ENCODE data around the gene GTPBP4.
"Not testable (repeated sequence)": the region's sequence is repeated elsewhere in the genome, so short reads cannot be mapped to it uniquely, and the experiment has no call there.

GTPBP4 gene

GRCh38 chr10:1037098-1037497 lies 48.9 kb downstream of the GTPBP4 start:
- Histone ChIP-seq H3K4me3 (ENCODE audit: low read depth, low read length) (no peak overlapping the region), H2AFZ (no peak overlapping the region), H3K36me3 (ENCODE audit: control insufficient read depth, insufficient read depth, low read length) (no peaks in the 10 kb centered on the region), H3K9me3 (ENCODE audit: control insufficient read depth, low read length) (no peaks in the 10 kb centered on the region), H3K27me3 (ENCODE audit: control insufficient read depth, insufficient read depth, low read length) (no peaks in the 10 kb centered on the region), H3K79me2 (no peaks in the 10 kb centered on the region), H3K27ac (no peak overlapping the region), H3K4me1 (no peaks in the 10 kb centered on the region), H3K9ac (no peak overlapping the region), H3K4me2 (ENCODE audit: low read length) (no peak overlapping the region)
- TF ChIP-seq CTCF (IDR thresholded peaks at IDR 0.05) = no peak

DNA sequence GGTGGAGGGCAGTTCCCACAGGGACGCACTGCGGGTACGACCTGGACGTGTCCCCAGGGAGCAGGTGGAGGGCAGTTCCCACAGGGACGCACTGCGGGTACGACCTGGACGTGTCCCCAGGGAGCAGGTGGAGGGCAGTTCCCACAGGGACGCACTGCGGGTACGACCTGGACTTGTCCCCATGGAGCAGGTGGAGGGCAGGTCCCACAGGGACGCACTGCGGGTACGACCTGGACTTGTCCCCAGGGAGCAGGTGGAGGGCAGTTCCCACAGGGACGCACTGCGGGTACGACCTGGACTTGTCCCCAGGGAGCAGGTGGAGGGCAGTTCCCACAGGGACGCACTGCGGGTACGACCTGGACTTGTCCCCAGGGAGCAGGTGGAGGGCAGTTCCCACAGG lies 50.5 kb downstream of the GTPBP4 start:
- H3K79me2 ChIP-seq; H3K27me3 ChIP-seq (ENCODE audit: control insufficient read depth, insufficient read depth, low read length); H3K4me3 ChIP-seq (ENCODE audit: low read depth, low read length); H3K36me3 ChIP-seq (ENCODE audit: control insufficient read depth, insufficient read depth, low read length); H3K9ac ChIP-seq; H3K4me2 ChIP-seq (ENCODE audit: low read length); H3K4me1 ChIP-seq; H3K9me3 ChIP-seq (ENCODE audit: control insufficient read depth, low read length); H2AFZ ChIP-seq; H3K27ac ChIP-seq: not testable (repeated sequence)

DNA sequence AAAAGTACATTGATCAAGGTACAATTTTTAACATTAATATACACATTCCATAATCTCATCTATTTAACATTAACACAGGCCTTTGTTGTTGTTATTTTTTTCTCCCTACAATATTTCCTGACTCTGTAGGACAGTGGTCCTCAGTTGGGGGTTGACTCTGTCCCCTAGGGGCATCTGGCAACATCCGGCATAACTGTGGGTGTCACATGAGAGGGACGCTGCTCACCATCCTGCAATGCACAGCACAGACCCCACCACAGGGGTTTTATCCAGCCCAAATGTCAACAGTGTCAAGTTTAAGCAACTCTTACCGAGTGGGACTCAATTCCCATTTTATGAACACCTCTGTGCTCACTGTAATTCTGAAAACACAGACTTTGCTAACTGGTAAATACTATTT lies 51.9 kb downstream of the GTPBP4 start:
- Histone ChIP-seq H3K36me3 (ENCODE audit: control insufficient read depth, insufficient read depth, low read length) (no peaks in the 10 kb centered on the region), H3K4me2 (ENCODE audit: low read length) (no peak overlapping the region), H3K9ac (no peak overlapping the region), H3K4me3 (ENCODE audit: low read depth, low read length) (no peak overlapping the region), H3K79me2 (no peaks in the 10 kb centered on the region), H3K27me3 (ENCODE audit: control insufficient read depth, insufficient read depth, low read length) (no peaks in the 10 kb centered on the region), H3K27ac (no peak overlapping the region), H2AFZ (no peak overlapping the region), H3K4me1 (no peaks in the 10 kb centered on the region), H3K9me3 (ENCODE audit: control insufficient read depth, low read length) (no peaks in the 10 kb centered on the region)
- no peak for TF ChIP-seq CTCF (IDR thresholded peaks at IDR 0.05)

- H3K4me1 ChIP-seq = no peaks in the 10 kb centered on the region
These were observed 53.3 kb downstream of the GTPBP4 start for GRCh38 chr10:1041514-1041913.

DNA sequence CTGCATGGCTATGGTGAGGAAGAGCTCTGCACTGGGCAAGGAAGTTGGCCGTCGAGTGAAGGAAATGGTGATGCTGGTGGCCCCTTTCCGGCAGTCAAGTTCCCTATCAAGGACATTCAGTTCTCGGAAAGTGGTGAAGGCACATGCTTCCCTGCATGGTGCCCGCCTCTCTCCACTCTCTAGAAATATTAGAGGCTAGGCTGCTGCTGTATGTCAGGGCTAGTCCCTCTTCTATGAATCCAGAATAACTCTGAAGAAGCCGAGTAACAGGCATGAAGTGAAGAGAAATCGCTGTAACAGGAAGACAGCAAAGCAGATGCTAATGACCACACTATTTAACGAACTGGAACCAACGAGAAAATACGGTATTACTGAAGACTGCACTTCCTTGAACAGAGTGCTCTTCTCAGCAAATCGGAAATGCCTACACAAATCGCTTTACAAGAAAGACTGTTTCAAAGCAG lies 55.3 kb downstream of the GTPBP4 start:
- Histone ChIP-seq H2AFZ (no peak overlapping the region), H3K9ac (no peak overlapping the region), H3K4me3 (ENCODE audit: low read depth, low read length) (no peak overlapping the region), H3K79me2 (peaks cover 10% of the 10 kb centered on the region), H3K36me3 (ENCODE audit: control insufficient read depth, insufficient read depth, low read length) (no peaks in the 10 kb centered on the region), H3K27ac (peak overlapping the region; percentile 64), H3K4me1 (peaks cover 4% of the 10 kb centered on the region), H3K9me3 (ENCODE audit: control insufficient read depth, low read length) (no peaks in the 10 kb centered on the region), H3K27me3 (ENCODE audit: control insufficient read depth, insufficient read depth, low read length) (no peaks in the 10 kb centered on the region), H3K4me2 (ENCODE audit: low read length) (no peak overlapping the region)
- no peak for TF ChIP-seq CTCF (IDR thresholded peaks at IDR 0.05)

More at GRCh38 chr10:1041514-1041913, 53.3 kb downstream of the GTPBP4 start:
- Histone ChIP-seq H3K9ac (no peak overlapping the region), H2AFZ (no peak overlapping the region), H3K4me3 (ENCODE audit: low read depth, low read length) (no peak overlapping the region), H3K27ac (no peak overlapping the region), H3K4me2 (ENCODE audit: low read length) (no peak overlapping the region), H3K79me2 (no peaks in the 10 kb centered on the region), H3K27me3 (ENCODE audit: control insufficient read depth, insufficient read depth, low read length) (no peaks in the 10 kb centered on the region), H3K36me3 (ENCODE audit: control insufficient read depth, insufficient read depth, low read length) (no peaks in the 10 kb centered on the region), H3K9me3 (ENCODE audit: control insufficient read depth, low read length) (no peaks in the 10 kb centered on the region)
- no peak for TF ChIP-seq CTCF (IDR thresholded peaks at IDR 0.05)

Measured in parathyroid adenoma (tissue), 2 donors.